PFSK-1 (cell line): Measurements from ENCODE around the gene IGSF23.

Experiments
- POLR2AphosphoS5 ChIP-seq: IDR thresholded peaks from 2 replicates; pipeline ENCODE4 v1.6.1; 2012; ENCODE audit warnings: low read depth, mild to moderate bottlenecking, control low read depth, low read length, moderate library complexity
- REST ChIP-seq, 2 experiments: IDR thresholded peaks; 2 replicates each; pipeline versions ENCODE4 v1.6.1 to v1.8.0; 2011 to 2012; ENCODE audit warnings: low read depth in 2 of 2, low read length in 2 of 2, control low read depth in 1 of 2, inconsistent platforms in 1 of 2, mild to moderate bottlenecking in 1 of 2, moderate library complexity in 1 of 2; ENCODE audit not compliant: insufficient read depth in 1 of 2

- no peak for TF ChIP-seq POLR2AphosphoS5
- TF ChIP-seq REST (IDR thresholded peaks at IDR 0.05; ENCODE audit: insufficient read depth in 1 of 2, low read depth in 2 of 2, low read length in 2 of 2) = no peak
These were observed 55.8 kb downstream of the IGSF23 start for GRCh38 chr19:44668985-44669764.
